HFFc6 (cell line): ENCODE data around the gene RNF13. TPM values are rescaled to one million over a fixed set of nuclear protein-coding genes. Genes with fewer than 3 reads are reported as not detected.

Experiments used
- DNase-seq: peaks from one replicate; pipeline ENCODE4 v3.0.0-alpha.2; 2018
- H3K27ac Mint-ChIP-seq: 2 replicates; pipeline ENCODE4 v1.8.0; 2020; ENCODE audit warnings: mild to moderate bottlenecking, mixed read lengths
- H3K27me3 Mint-ChIP-seq: 2 replicates; pipeline ENCODE4 v1.8.0; 2021; ENCODE audit warnings: mild to moderate bottlenecking, moderate library complexity, mixed read lengths; ENCODE audit not compliant: insufficient read depth
- H3K36me3 Mint-ChIP-seq: 2 replicates; pipeline ENCODE4 v1.8.0; 2021; ENCODE audit warnings: low read depth, mixed read lengths
- H3K4me1 Mint-ChIP-seq: 2 replicates; pipeline ENCODE4 v1.8.0; 2020; ENCODE audit warnings: low read depth, mixed read lengths
- H3K4me3 Mint-ChIP-seq: 2 replicates; pipeline ENCODE4 v1.8.0; 2020; ENCODE audit warnings: mild to moderate bottlenecking, moderate library complexity, mixed read lengths
- H3K9me3 Mint-ChIP-seq: 2 replicates; pipeline ENCODE4 v1.8.0; 2020; ENCODE audit warnings: mild to moderate bottlenecking, mixed read lengths
- CTCF ChIP-seq: fragments of 200-600 bp; sonication (generic); IDR thresholded peaks from 2 replicates; pipeline ENCODE4 v1.5.0; 2021; ENCODE audit warnings: antibody characterized with exemption, mild to moderate bottlenecking
- total RNA-seq, 6 experiments: library from RNA; stranded (reverse); fragmentation: NEBNext Ultra II Directional; extraction: Animal tissue kit (Norgen Biotek cat#: 25700); gene quantifications; 2 replicates in 1 of 6; 3 replicates in 5 of 6; pipeline ENCODE4 v1.2.3, GENCODE V29; 2021

RNF13 gene
- total RNA-seq, 6 experiments from 2014 or later: 20.5 to 33.7 (median 25.7) TPM

- Mint-ChIP-seq H3K36me3 (peaks cover 16% of the 10 kb centered on the region), H3K27ac (no peak overlapping the region), H3K27me3 (no peaks in the 10 kb centered on the region), H3K9me3 (peaks cover 16% of the 10 kb centered on the region), H3K4me1 (peaks cover 17% of the 10 kb centered on the region), H3K4me3 (no peak overlapping the region)
- TF ChIP-seq CTCF: no peak
- no peak for DNase-seq
Measured at GRCh38 chr3:149998946-149999345, 185.9 kb downstream of the RNF13 start.

- peaks cover 14% of the 10 kb centered on the region for H3K36me3 Mint-ChIP-seq
- no peak for DNase-seq
- peaks cover 17% of the 10 kb centered on the region for H3K4me1 Mint-ChIP-seq
- no peak for TF ChIP-seq CTCF
- no peak overlapping the region for H3K4me3 Mint-ChIP-seq
- no peaks in the 10 kb centered on the region for H3K27me3 Mint-ChIP-seq
- H3K27ac Mint-ChIP-seq: no peak overlapping the region
- peaks cover 12% of the 10 kb centered on the region for H3K9me3 Mint-ChIP-seq
Measured at GRCh38 chr3:149999421-149999820, 186.4 kb downstream of the RNF13 start.

DNA sequence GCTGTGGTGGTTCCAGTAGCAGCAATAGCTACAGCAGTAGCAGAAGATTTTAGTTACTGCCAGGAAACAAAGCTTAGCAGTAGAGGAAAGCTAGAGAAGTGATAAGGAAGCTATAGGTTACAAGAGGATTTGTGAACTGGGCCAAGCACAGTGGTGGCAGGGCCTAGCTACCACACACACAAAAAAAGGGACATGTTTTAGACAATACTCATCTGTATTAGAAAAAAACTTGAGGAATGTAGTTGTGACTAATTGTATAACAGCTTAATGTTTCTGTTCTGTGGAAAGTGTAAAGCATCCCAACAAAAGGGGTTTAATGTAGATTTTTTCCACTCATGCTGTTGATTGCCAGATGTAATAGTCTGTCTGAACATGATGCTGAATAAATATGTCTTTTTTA lies 187.6 kb downstream of the RNF13 start:
- H3K27me3 Mint-ChIP-seq: no peaks in the 10 kb centered on the region
- peak; percentile 26 for DNase-seq
- H3K27ac Mint-ChIP-seq: peak overlapping the region; percentile 62
- H3K4me3 Mint-ChIP-seq: no peak overlapping the region
- peaks cover 25% of the 10 kb centered on the region for H3K4me1 Mint-ChIP-seq
- H3K36me3 Mint-ChIP-seq: peaks cover 2% of the 10 kb centered on the region; the same call in 1 of the 2 replicates
- H3K9me3 Mint-ChIP-seq: no peaks in the 10 kb centered on the region
- TF ChIP-seq CTCF: no peak

- Mint-ChIP-seq H3K4me3 (peak overlapping the region; percentile 51), H3K36me3 (no peaks in the 10 kb centered on the region), H3K27ac (peak overlapping the region; percentile 76), H3K9me3 (no peaks in the 10 kb centered on the region), H3K27me3 (0 out of 2 replicates have a peak, but pooled peaks cover 1% of the 10 kb centered on the region), H3K4me1 (peaks cover 32% of the 10 kb centered on the region)
- DNase-seq: peak; percentile 64
- no peak for TF ChIP-seq CTCF
Measured at GRCh38 chr3:150005243-150006112, 192.5 kb downstream of the RNF13 start.

DNA sequence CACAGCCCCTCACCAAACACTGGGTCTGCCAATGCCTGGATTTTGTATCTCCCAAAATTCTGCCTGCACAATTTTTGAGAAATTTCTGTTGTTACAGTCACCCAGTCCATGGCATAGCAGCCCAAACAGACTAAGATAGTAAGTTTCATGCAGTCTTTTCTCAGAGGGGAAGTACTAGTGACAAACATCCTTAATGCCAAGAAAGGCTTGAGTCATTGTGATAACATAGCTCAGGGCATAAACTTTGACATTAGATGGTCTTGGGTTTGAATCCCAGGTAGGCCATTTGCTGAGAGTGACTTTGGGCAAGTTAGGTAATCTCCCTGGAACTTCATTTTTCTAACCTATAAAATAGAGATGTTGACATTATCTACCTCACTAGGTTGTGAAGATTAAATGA lies 193.8 kb downstream of the RNF13 start:
- peaks cover 24% of the 10 kb centered on the region for H3K4me1 Mint-ChIP-seq
- 0 out of 2 replicates have a peak, but pooled peaks cover 1% of the 10 kb centered on the region for H3K27me3 Mint-ChIP-seq
- H3K27ac Mint-ChIP-seq: peak overlapping the region; percentile 54
- no peak for DNase-seq
- no peak for TF ChIP-seq CTCF
- peak overlapping the region; percentile 5; the same call in 1 of the 2 replicates for H3K4me3 Mint-ChIP-seq
- no peaks in the 10 kb centered on the region for H3K9me3 Mint-ChIP-seq
- no peaks in the 10 kb centered on the region for H3K36me3 Mint-ChIP-seq

Other genes with a start within 250 kb of the RNF13 start
- 10 to 100 TPM; 41.5 to 49.7 (median 45.5) TPM for gene WWTR1, start 155.2 kb upstream of the RNF13 start, total RNA-seq
- gene COMMD2, start 60.7 kb upstream of the RNF13 start, total RNA-seq: 10 to 100 TPM; 27.0 to 32.8 (median 31.5) TPM
- not detected for gene ANKUB1, start 20.7 kb upstream of the RNF13 start, total RNA-seq
- 100 to 1,000 TPM; 369 to 470 (median 454) TPM for gene PFN2, start 157.7 kb downstream of the RNF13 start, total RNA-seq